Esophagus (tissue), 2 donors: ENCODE results near the gene HES7. TPM values are rescaled to one million over a fixed set of nuclear protein-coding genes. Genes with fewer than 3 reads are reported as not detected.

ENCODE experiments used
- H3K27ac ChIP-seq, 2 donors: one replicate each; pipeline ENCODE4 v1.5.1; 2013; ENCODE audit warnings: low read depth in 2 of 2, mild to moderate bottlenecking in 2 of 2, inconsistent platforms in 1 of 2, low read length in 1 of 2, moderate library complexity in 1 of 2
- H3K27me3 ChIP-seq, 2 donors: one replicate each; pipeline ENCODE4 v1.6.1; 2013; ENCODE audit warnings: low read length in 2 of 2, control low read depth in 1 of 2, mild to moderate bottlenecking in 1 of 2; ENCODE audit not compliant: insufficient read depth in 2 of 2, control insufficient read depth in 1 of 2
- H3K36me3 ChIP-seq, 2 donors: one replicate each; pipeline ENCODE4 v1.6.1; 2013; ENCODE audit warnings: low read length in 1 of 2; ENCODE audit not compliant: control insufficient read depth in 2 of 2, insufficient read depth in 2 of 2
- H3K4me1 ChIP-seq, 2 donors: one replicate each; pipeline ENCODE4 v1.6.1; 2013; ENCODE audit warnings: low read length in 1 of 2; ENCODE audit not compliant: control insufficient read depth in 2 of 2, insufficient read depth in 2 of 2
- H3K4me3 ChIP-seq, 2 donors: one replicate each; pipeline ENCODE4 v1.5.1; 2013; ENCODE audit warnings: low read length in 2 of 2, mild to moderate bottlenecking in 2 of 2, low read depth in 1 of 2, moderate library complexity in 1 of 2
- H3K9me3 ChIP-seq, 2 donors: one replicate each; pipeline ENCODE4 v1.6.1; 2013; ENCODE audit warnings: mild to moderate bottlenecking in 2 of 2, low read depth in 1 of 2, low read length in 1 of 2, moderate library complexity in 1 of 2; ENCODE audit not compliant: control insufficient read depth in 2 of 2, insufficient read depth in 1 of 2
- WGBS, 2 donors: extraction: QIAGEN DNeasy Blood & Tissue Kit; methylation state at CpG; one replicate each; pipeline ENCODE4 v1.1.7; 2013; 5-methylcytosine and 5-hydroxymethylcytosine counted together
- polyA plus RNA-seq, 2 donors: library from polyadenylated mRNA; stranded (reverse); fragments of 200-250 nt; gene quantifications; one replicate each; pipeline ENCODE4 v1.2.3, GENCODE V29; 2013
- donor health status: healthy with polysubstance abuse.
- donor health status: Bipolar disorder and iron deficiency.

HES7 gene
- polyA plus RNA-seq, 2 donors = 0.15 to 0.24 TPM

DNA sequence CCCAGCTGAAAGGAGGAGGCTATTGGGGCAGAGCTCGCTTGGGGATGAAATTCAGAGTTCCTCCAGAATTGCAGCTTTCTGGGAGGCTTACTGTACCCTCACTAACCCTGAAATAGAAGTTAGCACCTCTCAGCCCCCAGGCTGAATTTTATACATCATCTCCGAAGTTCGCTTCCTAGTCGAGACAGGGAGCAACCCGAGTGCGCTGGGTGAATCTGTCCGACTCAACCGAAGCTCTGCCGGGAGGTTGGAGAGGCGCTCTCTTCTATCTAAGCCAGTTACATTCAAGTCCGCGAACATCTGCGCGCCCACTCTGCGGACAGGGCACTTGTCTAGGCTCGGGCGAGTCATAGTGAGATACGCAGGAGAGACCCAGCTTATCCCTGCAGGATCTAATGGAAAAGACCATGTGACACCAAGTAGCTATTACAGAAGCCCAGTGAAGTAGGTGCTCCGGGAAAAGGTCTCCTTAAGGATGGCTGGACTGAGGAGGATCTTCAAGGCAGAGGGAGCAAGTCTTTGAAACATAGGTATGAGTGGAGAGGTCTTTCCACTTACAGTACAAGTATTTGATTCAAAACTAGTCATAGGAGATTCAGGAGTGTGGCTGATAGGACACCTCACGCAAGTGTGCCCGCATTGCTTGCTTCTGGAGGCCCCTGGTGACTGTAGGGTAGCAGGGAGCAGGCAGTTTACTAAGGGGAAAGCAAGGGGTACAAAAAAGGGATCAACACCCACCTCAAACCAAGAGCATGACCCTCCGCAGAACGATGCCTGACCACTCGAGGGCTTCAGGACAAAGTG is 646 bp upstream of the HES7 start:
- H3K4me3 ChIP-seq = peak overlapping the region in 1 of 2 donors; percentile 49
- H3K4me1 ChIP-seq = peaks cover 22 to 27% of the 10 kb centered on the region in 2 donors
- no peak overlapping the region for H3K27ac ChIP-seq
- no peaks in the 10 kb centered on the region for H3K27me3 ChIP-seq
- H3K9me3 ChIP-seq = no peaks in the 10 kb centered on the region
- H3K36me3 ChIP-seq = no peaks in the 10 kb centered on the region
- WGBS, 2 donors = 5 to 6% methylated on average over 24 of the region's 24 CpGs

DNA sequence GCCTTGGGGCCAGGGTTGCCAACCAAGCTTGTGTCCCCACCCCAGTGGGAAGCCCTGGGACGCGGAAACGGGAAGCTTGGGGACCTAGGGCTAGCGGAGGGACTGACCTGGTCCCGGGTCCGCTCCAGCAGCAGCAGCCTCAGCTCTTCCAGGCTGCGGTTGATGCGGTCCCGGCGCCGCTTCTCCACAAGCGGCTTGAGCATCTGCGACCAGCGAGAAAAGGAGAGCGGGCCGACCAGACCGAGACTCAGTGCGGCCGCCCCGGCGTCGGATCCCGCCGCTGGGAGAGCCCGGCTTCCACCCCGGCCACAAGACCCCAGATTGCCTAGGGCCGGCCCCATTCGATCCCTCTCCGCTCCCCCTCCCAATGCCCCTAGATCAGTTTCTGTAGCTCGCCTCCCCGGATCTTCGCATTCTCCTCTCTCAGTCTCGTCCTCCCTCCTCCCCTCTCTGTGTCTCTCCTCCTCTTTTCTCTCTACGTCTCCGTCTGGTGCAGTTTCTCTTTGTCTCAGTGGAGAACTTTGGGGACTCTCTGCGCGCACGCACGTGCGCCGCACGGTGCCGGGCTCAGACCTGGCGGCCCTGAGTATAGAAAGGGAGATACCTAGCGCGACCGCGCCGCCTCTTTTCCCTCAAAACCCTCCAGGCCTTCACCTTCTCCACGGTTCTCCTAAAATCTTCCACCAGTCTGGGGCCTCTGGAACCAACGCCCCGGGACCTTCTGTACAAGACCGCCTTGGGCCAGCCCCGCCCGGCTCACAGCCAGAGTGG is 797 bp downstream of the HES7 start:
- peak overlapping the region in 1 of 2 donors; percentile 3 for H3K27ac ChIP-seq
- H3K4me1 ChIP-seq = peaks cover 22 to 27% of the 10 kb centered on the region in 2 donors
- H3K36me3 ChIP-seq = no peaks in the 10 kb centered on the region
- H3K4me3 ChIP-seq = peak overlapping the region; percentile 18 to 49
- no peaks in the 10 kb centered on the region for H3K9me3 ChIP-seq
- H3K27me3 ChIP-seq = no peaks in the 10 kb centered on the region
- WGBS, 2 donors = 1 to 2% methylated on average over 51 to 55 of the region's 55 CpGs

DNA sequence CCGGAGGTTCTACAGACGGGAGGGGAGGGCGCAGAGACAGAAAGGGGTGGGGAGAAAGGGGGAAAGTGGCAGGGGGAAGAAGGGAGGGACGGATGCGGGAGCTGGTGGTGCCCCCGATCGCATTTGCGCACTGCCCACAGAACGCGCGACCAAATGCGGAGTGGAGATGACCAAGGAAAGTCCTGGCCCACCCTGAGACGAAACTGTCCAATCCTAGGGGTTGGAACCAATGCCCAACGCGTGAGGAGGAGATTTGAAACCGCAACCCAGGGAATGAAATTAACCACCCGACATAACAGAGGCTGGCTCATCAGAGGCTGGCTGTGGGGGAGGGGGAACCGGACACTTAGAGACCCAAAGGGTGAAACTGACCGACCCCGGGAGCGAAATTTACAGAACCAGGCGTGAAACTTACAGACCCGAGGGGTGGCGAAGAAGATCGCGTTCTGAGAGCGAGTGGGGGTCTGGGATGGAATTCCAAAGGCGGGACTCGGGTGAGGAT is 1.4 kb downstream of the HES7 start:
- H3K9me3 ChIP-seq = no peaks in the 10 kb centered on the region
- H3K27me3 ChIP-seq = no peaks in the 10 kb centered on the region
- H3K27ac ChIP-seq = no peak overlapping the region
- peak overlapping the region; percentile 46 to 49 for H3K4me3 ChIP-seq
- H3K4me1 ChIP-seq = peaks cover 26 to 27% of the 10 kb centered on the region in 2 donors
- WGBS, 2 donors = 1% methylated on average over 29 of the region's 29 CpGs
- no peaks in the 10 kb centered on the region for H3K36me3 ChIP-seq

DNA sequence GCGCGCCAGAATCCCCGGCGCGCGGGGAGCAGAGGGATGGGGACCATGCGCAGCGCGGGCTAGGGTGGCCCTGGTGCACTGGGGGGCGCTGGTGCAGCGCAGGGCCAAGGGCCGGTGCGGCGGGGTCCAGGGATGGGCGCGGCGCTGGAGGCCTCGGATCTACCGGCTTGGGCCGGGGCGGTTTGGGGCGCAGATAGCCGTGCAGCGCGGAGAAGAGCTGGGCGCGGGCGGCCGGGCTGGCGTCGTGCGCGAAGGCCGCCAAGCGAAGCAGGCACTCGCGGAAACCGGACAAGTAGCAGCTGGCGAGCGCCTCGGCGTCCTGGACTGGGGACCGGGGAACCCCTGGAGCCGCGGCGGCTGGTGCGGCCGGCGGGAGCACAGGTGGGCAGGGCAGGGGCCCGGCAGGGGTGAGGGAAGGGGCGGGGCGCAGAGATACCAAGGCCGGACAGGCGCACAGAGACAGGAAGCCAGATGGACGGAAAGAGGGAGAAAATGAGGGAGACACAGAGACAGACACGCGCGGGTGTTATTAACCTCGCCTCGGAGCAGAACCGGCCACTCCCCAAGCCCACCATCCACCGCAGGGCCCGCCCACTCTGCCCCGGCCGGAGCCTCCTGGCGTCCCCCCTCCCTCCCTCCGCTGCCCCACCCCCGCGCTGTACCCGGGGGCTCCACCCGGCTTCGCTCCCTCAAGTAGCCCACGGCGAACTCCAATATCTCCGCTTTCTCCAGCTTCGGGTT is 2.1 kb downstream of the HES7 start:
- 1% methylated on average over 50 to 76 of the region's 76 CpGs for WGBS, 2 donors
- Histone ChIP-seq H3K36me3 (no peaks in the 10 kb centered on the region), H3K4me3 (peak overlapping the region; percentile 46 to 49), H3K9me3 (no peaks in the 10 kb centered on the region), H3K4me1 (peaks cover 26 to 27% of the 10 kb centered on the region in 2 donors), H3K27me3 (no peaks in the 10 kb centered on the region), H3K27ac (peak overlapping the region in 1 of 2 donors; percentile 0)

DNA sequence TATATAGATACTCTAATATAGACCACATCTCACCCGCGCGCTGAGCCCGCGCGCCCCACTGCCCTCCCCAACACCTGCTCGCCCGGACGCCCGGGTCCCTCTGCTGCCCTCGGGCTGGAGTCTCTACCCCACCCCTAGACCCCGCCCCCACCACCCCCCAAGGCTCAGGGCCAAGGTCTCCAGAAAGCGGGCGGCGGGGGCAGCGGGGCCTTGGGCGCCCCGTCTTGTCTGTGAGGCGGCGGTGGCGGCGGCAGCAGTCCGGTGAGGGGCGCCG is 2.6 kb downstream of the HES7 start:
- peak overlapping the region in 1 of 2 donors; percentile 0 for H3K27ac ChIP-seq
- H3K36me3 ChIP-seq = no peaks in the 10 kb centered on the region
- H3K27me3 ChIP-seq = no peaks in the 10 kb centered on the region
- WGBS, 2 donors = 0 to 1% methylated on average over 18 to 25 of the region's 25 CpGs
- no peaks in the 10 kb centered on the region for H3K9me3 ChIP-seq
- H3K4me1 ChIP-seq = peaks cover 26 to 27% of the 10 kb centered on the region in 2 donors
- H3K4me3 ChIP-seq = peak overlapping the region; percentile 46 to 49

DNA sequence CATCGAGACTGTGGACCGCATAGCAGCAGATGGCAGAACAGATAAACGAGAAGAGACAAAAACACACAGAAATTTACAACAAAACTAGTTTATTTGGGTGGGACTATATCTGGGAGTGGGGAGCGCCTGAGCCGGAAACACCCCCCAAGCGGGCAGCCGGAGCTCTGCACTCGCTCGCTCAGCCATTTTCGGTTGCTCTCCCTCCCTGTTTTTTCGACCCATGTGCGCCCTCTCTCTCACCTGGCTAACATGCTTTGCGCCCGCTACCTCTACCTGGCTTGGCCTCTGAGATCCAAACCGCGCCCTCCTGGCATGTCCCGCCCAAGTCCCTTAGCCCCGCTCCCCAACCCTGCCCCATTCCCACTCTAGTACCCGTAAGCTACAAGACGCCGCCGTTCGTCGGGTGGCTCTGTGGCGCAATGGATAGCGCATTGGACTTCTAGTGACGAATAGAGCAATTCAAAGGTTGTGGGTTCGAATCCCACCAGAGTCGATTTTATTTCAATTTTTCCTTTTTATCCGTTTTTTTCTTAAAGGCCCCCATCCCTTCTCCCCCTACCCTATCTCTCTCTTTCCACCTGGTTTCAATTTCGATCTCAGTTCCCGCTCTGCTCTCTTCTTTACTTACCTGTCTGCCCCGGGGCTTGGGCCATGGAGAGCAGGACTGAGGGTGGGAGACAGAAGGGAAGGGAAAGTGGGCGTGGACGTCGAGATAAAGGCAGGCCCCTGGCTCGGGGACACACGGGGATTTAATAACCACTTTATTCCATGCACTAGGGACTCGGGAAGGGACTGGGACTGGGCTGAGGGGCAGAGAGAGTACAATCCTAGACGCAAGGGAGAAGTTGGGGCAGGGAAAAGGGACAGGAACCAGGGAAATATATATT is 3.1 kb downstream of the HES7 start:
- H3K27me3 ChIP-seq = no peaks in the 10 kb centered on the region
- WGBS, 2 donors = 0 to 1% methylated on average over 40 of the region's 40 CpGs
- peak overlapping the region; percentile 24 to 49 for H3K4me3 ChIP-seq
- peak overlapping the region; percentile 23 to 66 for H3K27ac ChIP-seq
- no peaks in the 10 kb centered on the region for H3K9me3 ChIP-seq
- H3K36me3 ChIP-seq = no peaks in the 10 kb centered on the region
- peaks cover 24 to 27% of the 10 kb centered on the region in 2 donors for H3K4me1 ChIP-seq

DNA sequence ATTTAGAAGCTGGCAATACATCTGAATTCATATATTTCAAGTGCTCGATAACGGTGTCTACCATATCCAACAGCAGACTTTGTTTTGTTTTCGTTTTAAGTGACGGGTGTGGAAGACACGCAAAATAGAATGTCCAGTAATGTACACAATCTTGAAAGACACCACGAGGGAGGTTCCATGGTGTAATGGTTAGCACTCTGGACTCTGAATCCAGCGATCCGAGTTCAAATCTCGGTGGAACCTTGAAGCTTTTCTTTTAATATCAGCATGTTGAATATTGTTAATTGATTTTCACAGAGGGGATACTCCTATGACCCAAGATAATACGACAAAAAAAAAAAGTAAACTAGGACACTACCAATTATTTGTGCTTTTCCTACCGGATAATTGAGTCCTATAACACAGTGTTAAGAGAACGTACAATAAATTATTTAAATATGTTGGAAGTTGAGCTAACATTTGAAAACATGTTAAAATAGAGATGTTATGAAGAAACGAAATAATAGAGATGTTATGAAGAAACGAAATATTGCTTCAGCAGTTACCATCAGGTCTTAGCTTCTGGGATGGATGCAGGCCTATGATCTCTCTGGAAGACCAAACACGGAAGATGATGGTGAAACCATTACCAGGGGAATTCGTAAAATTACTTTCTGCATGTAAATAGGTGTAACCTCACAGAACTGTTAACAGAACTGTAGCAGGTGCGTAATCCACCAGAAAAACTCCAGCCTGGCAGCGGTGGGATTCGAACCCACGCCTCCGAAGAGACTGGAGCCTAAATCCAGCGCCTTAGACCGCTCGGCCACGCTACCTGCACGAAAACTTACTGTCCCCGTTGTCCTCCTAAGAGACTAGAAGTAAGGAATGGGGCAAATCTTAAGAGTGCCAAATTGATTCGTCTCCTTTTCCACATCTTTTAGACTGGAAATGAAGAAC is 4.1 kb downstream of the HES7 start:
- no peaks in the 10 kb centered on the region for H3K36me3 ChIP-seq
- 0% methylated on average over 28 of the region's 28 CpGs for WGBS, 2 donors
- H3K27ac ChIP-seq = peak overlapping the region in 1 of 2 donors; percentile 66
- H3K4me1 ChIP-seq = peaks cover 18 to 23% of the 10 kb centered on the region in 2 donors
- H3K27me3 ChIP-seq = no peaks in the 10 kb centered on the region
- H3K4me3 ChIP-seq = peak overlapping the region in 1 of 2 donors; percentile 60
- H3K9me3 ChIP-seq = no peaks in the 10 kb centered on the region
